ENCODE measurements around the gene IQCE. TPM values are rescaled to one million over a fixed set of nuclear protein-coding genes. Genes with fewer than 3 reads are reported as not detected.

The IQCE gene
- total and polyA plus RNA-seq, 2 donors (not counting 1 experiment from before 2014, with no cell fraction given): 5.3 to 8.3 TPM

DNA sequence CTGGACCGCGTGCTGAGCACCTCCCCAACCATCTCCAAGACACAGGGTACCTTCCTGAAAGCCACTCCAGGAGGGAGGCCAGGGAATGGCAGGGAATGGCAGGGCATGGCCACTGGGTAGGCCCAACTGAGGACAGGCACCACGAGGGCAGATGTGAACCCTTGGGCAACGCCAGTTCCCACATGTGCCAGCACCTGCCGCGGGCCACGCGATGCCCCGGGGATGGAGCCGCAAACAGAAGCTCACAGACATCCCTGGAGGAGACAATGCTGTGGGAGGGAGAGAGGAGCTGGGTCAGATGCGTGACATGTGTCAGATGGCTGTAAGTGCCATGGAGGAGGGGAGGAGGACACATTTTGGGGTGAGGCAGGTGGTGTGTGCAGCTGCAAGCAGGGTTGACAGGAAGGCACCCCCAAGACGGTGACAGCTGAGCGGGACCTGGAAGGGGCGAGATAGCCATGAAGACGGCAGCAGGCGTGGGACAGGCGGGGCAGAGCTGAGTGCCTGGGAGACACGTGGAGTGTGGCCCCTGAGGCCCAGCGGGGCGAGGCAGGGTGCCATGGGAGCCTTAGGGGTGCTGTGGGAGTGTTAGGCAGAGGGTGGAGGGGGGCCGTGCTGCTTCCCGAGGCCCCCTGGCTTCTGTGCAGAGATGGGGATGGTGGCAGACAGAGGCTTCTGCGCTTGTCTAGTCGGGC lies 27.7 kb downstream of the IQCE start:
- no peak overlapping the region for H2AFZ ChIP-seq (ENCODE audit: low read length)
- H3K4me3 ChIP-seq (replicated peaks in 1 of 4; ENCODE audit: control extremely low read depth in 1 of 4, insufficient read depth in 1 of 4, low read depth in 3 of 4, low read length in 4 of 4): no peak overlapping the region

DNA sequence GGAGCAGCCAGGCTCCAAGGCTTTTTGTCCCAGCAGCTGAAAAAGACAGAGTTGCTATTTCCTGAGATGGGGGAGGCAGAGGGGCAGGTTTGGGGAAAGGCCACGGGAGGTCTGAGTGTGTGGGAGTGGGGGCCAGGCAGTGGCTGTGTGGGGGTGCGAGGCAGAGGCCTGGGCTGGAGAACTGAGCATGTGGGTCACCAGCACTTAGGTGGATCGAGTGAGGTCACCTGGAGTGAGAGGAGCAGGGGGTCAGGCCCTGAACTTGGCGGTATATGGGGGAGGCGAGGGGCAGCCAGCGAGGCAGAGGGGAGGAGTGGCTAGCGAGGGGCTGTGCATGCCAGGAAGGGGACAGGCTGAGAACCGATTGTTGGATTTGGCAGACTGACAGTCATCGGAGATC lies 28.4 kb downstream of the IQCE start:
- no peak overlapping the region for H2AFZ ChIP-seq (ENCODE audit: low read length)
- no peak overlapping the region for H3K4me3 ChIP-seq (replicated peaks in 1 of 4; ENCODE audit: control extremely low read depth in 1 of 4, insufficient read depth in 1 of 4, low read depth in 3 of 4, low read length in 4 of 4)
- H3K9me3 ChIP-seq (ENCODE audit: control insufficient read depth, insufficient read depth, low read depth, low read length): no peaks in the 10 kb centered on the region
- TF ChIP-seq, protein P1, sequence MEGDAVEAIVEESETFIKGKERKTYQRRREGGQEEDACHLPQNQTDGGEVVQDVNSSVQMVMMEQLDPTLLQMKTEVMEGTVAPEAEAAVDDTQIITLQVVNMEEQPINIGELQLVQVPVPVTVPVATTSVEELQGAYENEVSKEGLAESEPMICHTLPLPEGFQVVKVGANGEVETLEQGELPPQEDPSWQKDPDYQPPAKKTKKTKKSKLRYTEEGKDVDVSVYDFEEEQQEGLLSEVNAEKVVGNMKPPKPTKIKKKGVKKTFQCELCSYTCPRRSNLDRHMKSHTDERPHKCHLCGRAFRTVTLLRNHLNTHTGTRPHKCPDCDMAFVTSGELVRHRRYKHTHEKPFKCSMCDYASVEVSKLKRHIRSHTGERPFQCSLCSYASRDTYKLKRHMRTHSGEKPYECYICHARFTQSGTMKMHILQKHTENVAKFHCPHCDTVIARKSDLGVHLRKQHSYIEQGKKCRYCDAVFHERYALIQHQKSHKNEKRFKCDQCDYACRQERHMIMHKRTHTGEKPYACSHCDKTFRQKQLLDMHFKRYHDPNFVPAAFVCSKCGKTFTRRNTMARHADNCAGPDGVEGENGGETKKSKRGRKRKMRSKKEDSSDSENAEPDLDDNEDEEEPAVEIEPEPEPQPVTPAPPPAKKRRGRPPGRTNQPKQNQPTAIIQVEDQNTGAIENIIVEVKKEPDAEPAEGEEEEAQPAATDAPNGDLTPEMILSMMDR (conservative IDR thresholded peaks at IDR 0.05 in 1 of 2, IDR thresholded peaks at IDR 0.05 in 1 of 2; ENCODE audit: low read depth in 1 of 2, low read length in 2 of 2): no peak
- no peak for TF ChIP-seq EZH2 (IDR thresholded peaks at IDR 0.05; ENCODE audit: low read length, missing control alignments)
- H3K79me2 ChIP-seq (ENCODE audit: control insufficient read depth, insufficient read depth, low read length): no peaks in the 10 kb centered on the region
- no peak for DNase-seq (ENCODE audit: low read depth in 2 of 2)
- H3K9ac ChIP-seq (ENCODE audit: insufficient read depth, low read length): no peak overlapping the region
- no peak overlapping the region for H3K4me2 ChIP-seq (ENCODE audit: extremely low read depth, insufficient read depth, low read length)
- H3K4me1 ChIP-seq (ENCODE audit: control insufficient read depth, extremely low read depth, insufficient read depth, low read length): no peaks in the 10 kb centered on the region
- no peaks in the 10 kb centered on the region for H3K27me3 ChIP-seq (ENCODE audit: control insufficient read depth, insufficient read depth, low read length)
- peaks cover 2% of the 10 kb centered on the region for H3K36me3 ChIP-seq (ENCODE audit: control insufficient read depth, insufficient read depth, low read length)
- H3K27ac ChIP-seq (ENCODE audit: insufficient read depth, low read length): no peak overlapping the region
- H4K20me1 ChIP-seq (ENCODE audit: control insufficient read depth, extremely low read depth, insufficient read depth, low read length): no peaks in the 10 kb centered on the region

More for the DNA sequence above, 27.7 kb downstream of the IQCE start:
- Histone ChIP-seq H3K9me3 (ENCODE audit: control insufficient read depth, insufficient read depth, low read depth, low read length) (no peaks in the 10 kb centered on the region), H3K9ac (ENCODE audit: insufficient read depth, low read length) (no peak overlapping the region), H3K4me2 (ENCODE audit: extremely low read depth, insufficient read depth, low read length) (no peak overlapping the region), H3K4me1 (ENCODE audit: control insufficient read depth, extremely low read depth, insufficient read depth, low read length) (no peaks in the 10 kb centered on the region), H3K79me2 (ENCODE audit: control insufficient read depth, insufficient read depth, low read length) (no peaks in the 10 kb centered on the region), H4K20me1 (ENCODE audit: control insufficient read depth, extremely low read depth, insufficient read depth, low read length) (no peaks in the 10 kb centered on the region), H3K27ac (ENCODE audit: insufficient read depth, low read length) (no peak overlapping the region), H3K27me3 (ENCODE audit: control insufficient read depth, insufficient read depth, low read length) (no peaks in the 10 kb centered on the region), H3K36me3 (ENCODE audit: control insufficient read depth, insufficient read depth, low read length) (peaks cover 2% of the 10 kb centered on the region)
- DNase-seq (ENCODE audit: low read depth in 2 of 2): no peak
- TF ChIP-seq, protein P1 (conservative IDR thresholded peaks at IDR 0.05 in 1 of 2, IDR thresholded peaks at IDR 0.05 in 1 of 2; ENCODE audit: low read depth in 1 of 2, low read length in 2 of 2): no peak
- no peak for TF ChIP-seq EZH2 (IDR thresholded peaks at IDR 0.05; ENCODE audit: low read length, missing control alignments)

DNA sequence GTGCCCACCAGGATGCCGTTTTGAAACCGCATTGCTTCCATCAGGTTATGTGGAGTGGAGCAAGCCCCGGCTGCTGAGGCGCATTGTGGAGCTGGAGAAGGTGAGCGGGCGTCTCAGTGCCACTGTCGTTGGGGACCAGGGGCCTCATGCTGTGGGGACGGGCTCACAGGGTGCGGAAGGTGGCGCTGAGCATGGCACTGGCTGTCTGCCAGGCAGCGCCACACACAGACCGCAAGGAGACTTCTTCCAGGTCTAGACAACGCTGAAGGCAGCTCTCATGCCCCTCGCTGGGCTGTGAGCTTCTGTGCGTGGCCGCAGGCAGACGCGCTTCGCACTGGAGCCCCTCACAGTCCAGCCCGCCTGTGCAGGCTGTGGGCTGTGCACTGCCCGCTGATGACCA lies 29.0 kb downstream of the IQCE start:
- DNase-seq (ENCODE audit: low read depth in 2 of 2): no peak
- TF ChIP-seq EZH2 (IDR thresholded peaks at IDR 0.05; ENCODE audit: low read length, missing control alignments): no peak
- TF ChIP-seq, protein P1 (conservative IDR thresholded peaks at IDR 0.05 in 1 of 2, IDR thresholded peaks at IDR 0.05 in 1 of 2; ENCODE audit: low read depth in 1 of 2, low read length in 2 of 2): no peak
- no peak overlapping the region for H2AFZ ChIP-seq (ENCODE audit: low read length)
- no peak overlapping the region for H3K4me2 ChIP-seq (ENCODE audit: extremely low read depth, insufficient read depth, low read length)
- H3K9ac ChIP-seq (ENCODE audit: insufficient read depth, low read length): no peak overlapping the region
- H3K27me3 ChIP-seq (ENCODE audit: control insufficient read depth, insufficient read depth, low read length): no peaks in the 10 kb centered on the region
- no peak overlapping the region for H3K4me3 ChIP-seq (replicated peaks in 1 of 4; ENCODE audit: control extremely low read depth in 1 of 4, insufficient read depth in 1 of 4, low read depth in 3 of 4, low read length in 4 of 4)
- H3K4me1 ChIP-seq (ENCODE audit: control insufficient read depth, extremely low read depth, insufficient read depth, low read length): no peaks in the 10 kb centered on the region
- H3K9me3 ChIP-seq (ENCODE audit: control insufficient read depth, insufficient read depth, low read depth, low read length): no peaks in the 10 kb centered on the region
- H3K79me2 ChIP-seq (ENCODE audit: control insufficient read depth, insufficient read depth, low read length): no peaks in the 10 kb centered on the region
- H3K36me3 ChIP-seq (ENCODE audit: control insufficient read depth, insufficient read depth, low read length): peaks cover 6% of the 10 kb centered on the region
- no peaks in the 10 kb centered on the region for H4K20me1 ChIP-seq (ENCODE audit: control insufficient read depth, extremely low read depth, insufficient read depth, low read length)
- H3K27ac ChIP-seq (ENCODE audit: insufficient read depth, low read length): no peak overlapping the region
